Retinal pigment epithelial cell (primary cell): Measurements from ENCODE around the gene TSPAN9.

Source experiments
- DNase-seq: peaks from one replicate; pipeline ENCODE4 v3.0.0-alpha.2; 2010; ENCODE audit warnings: low read depth
- H3K4me3 ChIP-seq: 2 replicates; pipeline ENCODE4 v1.5.1; 2011; ENCODE audit warnings: mild to moderate bottlenecking, low read length, control low read depth, moderate library complexity
- TF ChIP-seq, protein P1 (sequence below): conservative IDR thresholded peaks from 2 replicates; pipeline ENCODE4 v1.5.1; 2011; ENCODE audit warnings: low read depth, low read length, control low read depth, inconsistent platforms

Gene TSPAN9

GRCh38 chr12:3106579-3106978 lies 29.4 kb downstream of the TSPAN9 start:
- no peak for DNase-seq
- TF ChIP-seq, protein P1, sequence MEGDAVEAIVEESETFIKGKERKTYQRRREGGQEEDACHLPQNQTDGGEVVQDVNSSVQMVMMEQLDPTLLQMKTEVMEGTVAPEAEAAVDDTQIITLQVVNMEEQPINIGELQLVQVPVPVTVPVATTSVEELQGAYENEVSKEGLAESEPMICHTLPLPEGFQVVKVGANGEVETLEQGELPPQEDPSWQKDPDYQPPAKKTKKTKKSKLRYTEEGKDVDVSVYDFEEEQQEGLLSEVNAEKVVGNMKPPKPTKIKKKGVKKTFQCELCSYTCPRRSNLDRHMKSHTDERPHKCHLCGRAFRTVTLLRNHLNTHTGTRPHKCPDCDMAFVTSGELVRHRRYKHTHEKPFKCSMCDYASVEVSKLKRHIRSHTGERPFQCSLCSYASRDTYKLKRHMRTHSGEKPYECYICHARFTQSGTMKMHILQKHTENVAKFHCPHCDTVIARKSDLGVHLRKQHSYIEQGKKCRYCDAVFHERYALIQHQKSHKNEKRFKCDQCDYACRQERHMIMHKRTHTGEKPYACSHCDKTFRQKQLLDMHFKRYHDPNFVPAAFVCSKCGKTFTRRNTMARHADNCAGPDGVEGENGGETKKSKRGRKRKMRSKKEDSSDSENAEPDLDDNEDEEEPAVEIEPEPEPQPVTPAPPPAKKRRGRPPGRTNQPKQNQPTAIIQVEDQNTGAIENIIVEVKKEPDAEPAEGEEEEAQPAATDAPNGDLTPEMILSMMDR, result no peak

DNA sequence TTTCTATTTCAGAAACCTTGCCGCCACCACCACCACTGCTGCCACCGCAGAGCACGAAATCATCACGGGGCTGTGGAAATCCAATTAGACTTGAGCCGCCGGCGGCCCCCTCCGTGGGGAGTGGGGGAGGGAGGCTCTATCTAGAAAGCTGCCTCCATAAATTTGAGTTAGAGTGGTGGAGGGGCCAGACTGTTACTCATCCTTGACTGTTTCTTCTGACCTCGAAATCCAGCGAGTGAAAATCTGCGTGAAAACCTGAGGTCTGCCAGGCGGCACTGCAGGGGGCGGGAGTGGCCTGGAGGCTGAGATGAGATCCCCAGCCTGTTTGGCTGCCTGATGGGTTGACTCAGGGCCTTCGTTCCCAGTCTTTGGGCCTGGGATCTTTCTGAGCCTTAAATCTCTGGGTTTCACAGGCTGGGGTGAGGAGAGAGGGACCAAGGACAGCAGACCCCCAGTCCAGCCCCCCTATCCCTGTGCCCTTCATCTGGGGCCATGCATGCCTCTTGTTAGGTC lies 29.9 kb downstream of the TSPAN9 start:
- H3K4me3 ChIP-seq, result no peak overlapping the region
- TF ChIP-seq, protein P1, result peak; percentile 17
- DNase-seq, result no peak

More at GRCh38 chr12:3106579-3106978, 29.4 kb downstream of the TSPAN9 start:
- no peak overlapping the region for H3K4me3 ChIP-seq

DNA sequence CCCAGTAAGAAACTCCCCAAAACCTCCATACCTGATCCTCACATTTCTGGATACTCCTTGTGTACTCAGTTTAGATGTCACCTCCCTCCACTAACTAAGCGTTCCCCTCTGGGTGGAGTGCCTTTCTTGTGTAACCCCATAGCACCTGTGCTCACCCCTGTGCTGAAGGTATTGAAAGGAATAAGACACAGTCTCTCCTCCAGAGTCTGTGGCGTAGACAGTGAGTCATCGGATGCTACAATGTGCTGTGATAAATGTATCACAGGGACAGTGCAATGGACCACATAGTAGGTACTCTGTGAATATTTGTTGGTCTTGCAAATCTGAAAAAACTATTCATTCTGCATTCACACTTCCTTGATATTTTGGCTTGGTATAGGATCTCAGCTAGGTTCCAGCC lies 30.8 kb downstream of the TSPAN9 start:
- H3K4me3 ChIP-seq, result no peak overlapping the region
- TF ChIP-seq, protein P1, result no peak
- DNase-seq, result no peak

DNA sequence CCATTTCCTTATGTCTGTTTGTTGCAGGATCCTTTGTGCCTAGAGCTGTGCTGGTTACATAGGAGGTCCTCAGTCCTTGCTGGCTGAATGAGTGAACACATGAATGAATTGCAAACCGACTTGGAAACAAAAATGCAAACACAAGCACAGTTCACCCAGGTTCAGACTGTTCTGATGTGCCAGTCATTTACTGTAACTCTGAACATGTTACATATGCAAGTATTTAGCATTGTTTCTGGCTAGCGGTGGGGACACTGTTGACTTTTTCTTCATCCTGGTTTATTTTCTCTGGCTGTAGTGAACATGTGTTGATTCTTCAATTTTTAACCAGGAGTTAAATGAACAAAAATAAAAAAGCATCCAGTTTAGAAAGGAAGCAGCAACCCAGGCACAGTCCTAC lies 33.4 kb downstream of the TSPAN9 start:
- TF ChIP-seq, protein P1, result no peak
- H3K4me3 ChIP-seq, result no peak overlapping the region
- DNase-seq, result no peak

DNA sequence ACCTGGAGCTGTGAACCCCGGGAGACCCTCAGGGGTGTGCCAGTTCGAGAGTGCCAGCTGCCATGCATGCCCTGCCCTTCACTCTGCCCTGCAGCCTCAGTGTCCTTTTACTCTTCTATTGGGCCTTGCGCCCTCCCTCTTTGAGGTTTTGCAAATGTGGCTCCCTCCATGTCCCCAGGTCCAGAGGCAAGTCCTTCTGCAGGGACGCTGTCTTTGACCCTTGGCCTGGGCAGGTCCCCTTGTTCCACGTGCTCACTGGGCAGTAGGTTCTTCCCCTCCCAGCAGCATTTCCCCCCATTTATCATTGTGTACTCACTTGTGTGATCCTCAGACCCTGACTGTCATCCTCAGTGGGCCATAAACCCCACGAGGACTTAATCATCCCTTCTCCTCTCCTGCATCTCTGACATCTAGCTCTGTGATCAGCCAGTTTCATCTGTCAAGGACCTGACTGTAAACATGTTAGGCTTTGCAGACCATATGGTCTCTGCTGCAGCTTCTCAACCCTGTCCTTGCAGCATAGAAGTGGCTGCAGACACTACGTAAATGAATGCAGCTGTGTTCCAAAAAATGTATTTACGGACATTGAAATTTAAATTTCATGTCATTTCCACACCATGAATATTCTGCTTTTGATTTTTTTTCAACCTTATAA lies 36.6 kb downstream of the TSPAN9 start:
- DNase-seq, result no peak
- TF ChIP-seq, protein P1, result no peak

GRCh38 chr12:3114671-3115070 lies 37.5 kb downstream of the TSPAN9 start:
- no peak overlapping the region for H3K4me3 ChIP-seq
- TF ChIP-seq, protein P1, result no peak

More for the DNA sequence above, 36.6 kb downstream of the TSPAN9 start:
- H3K4me3 ChIP-seq, result no peak overlapping the region

DNA sequence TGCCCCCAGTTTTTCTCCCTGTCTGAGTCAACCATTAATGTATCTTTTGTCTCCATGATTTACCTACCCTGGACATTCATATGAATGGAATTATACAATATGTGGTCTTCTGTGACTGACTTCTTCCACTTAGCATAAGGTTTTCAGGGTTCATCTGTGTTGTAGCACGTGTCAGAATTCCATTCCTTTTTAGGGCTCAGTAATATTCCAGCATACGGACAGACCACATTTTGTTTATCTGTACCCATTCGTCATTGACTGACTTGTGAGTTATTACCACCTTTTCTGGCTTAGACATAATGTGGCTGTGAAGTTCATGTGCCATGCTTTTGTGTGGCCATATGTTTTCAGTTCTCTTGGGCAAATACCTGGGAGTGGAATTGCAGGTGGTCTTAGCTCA lies 37.9 kb downstream of the TSPAN9 start:
- no peak for DNase-seq
- TF ChIP-seq, protein P1, result no peak
- H3K4me3 ChIP-seq, result no peak overlapping the region

More at GRCh38 chr12:3114671-3115070, 37.5 kb downstream of the TSPAN9 start:
- DNase-seq, result no peak
